Activated T-helper 2 cell treated with anti-CD3 and anti-CD28 coated beads, Interferon-gamma antibody, Interleukin-2, Interleukin-4, amounts not matched to agents 10 μg/mL and 5 μg/mL and 100 μg/mL, durations not matched to agents 14 hours and 24 hours and 36 hours (primary cell): ENCODE data around the gene EGR4. TPM values are rescaled to one million over a fixed set of nuclear protein-coding genes. Genes with fewer than 3 reads are reported as not detected.
"Not testable (repeated sequence)": the region's sequence is repeated elsewhere in the genome, so short reads cannot be mapped to it uniquely, and the experiment has no call there.

ENCODE experiments used
- DNase-seq: peaks from one replicate; pipeline ENCODE4 v3.0.0; 2021; ENCODE audit warnings: low spot score
- H3K27ac Mint-ChIP-seq: one replicate; pipeline ENCODE4 v1.8.0; 2021; ENCODE audit warnings: mixed read lengths
- H3K27me3 Mint-ChIP-seq: one replicate; pipeline ENCODE4 v1.8.0; 2021; ENCODE audit warnings: low read depth, mixed read lengths
- H3K36me3 Mint-ChIP-seq: one replicate; pipeline ENCODE4 v1.8.0; 2021; ENCODE audit warnings: low read depth, mixed read lengths
- H3K4me1 Mint-ChIP-seq: one replicate; pipeline ENCODE4 v1.8.0; 2021; ENCODE audit warnings: low read depth, mixed read lengths
- H3K4me3 Mint-ChIP-seq: one replicate; pipeline ENCODE4 v1.8.0; 2021; ENCODE audit warnings: low read depth, mild to moderate bottlenecking, moderate library complexity, mixed read lengths
- H3K9me3 Mint-ChIP-seq: one replicate; pipeline ENCODE4 v1.8.0; 2021; ENCODE audit warnings: mixed read lengths
- intact Hi-C: fragments of 100-400 bp; cut with micrococcal nuclease; formaldehyde crosslinking; loops from one replicate; pipeline ENCODE4 v1.15.1; 2023
- total RNA-seq: library from RNA; stranded (reverse); gene quantifications from 2 replicates; pipeline ENCODE4 v1.2.3, GENCODE V29; 2022

EGR4 gene
- total RNA-seq, 1 donor from 2014 or later = 0.46 TPM

- no peaks in the 10 kb centered on the region for H3K27me3 Mint-ChIP-seq
- peaks cover 11% of the 10 kb centered on the region for H3K4me1 Mint-ChIP-seq
- no peak overlapping the region for H3K27ac Mint-ChIP-seq
- H3K4me3 Mint-ChIP-seq = no peak overlapping the region
- no peaks in the 10 kb centered on the region for H3K9me3 Mint-ChIP-seq
- DNase-seq = no peak
- H3K36me3 Mint-ChIP-seq = peaks cover 20% of the 10 kb centered on the region
- intact Hi-C loops = no loop called here
Observed at GRCh38 chr2:73266061-73266901, 27.1 kb downstream of the EGR4 start.

DNA sequence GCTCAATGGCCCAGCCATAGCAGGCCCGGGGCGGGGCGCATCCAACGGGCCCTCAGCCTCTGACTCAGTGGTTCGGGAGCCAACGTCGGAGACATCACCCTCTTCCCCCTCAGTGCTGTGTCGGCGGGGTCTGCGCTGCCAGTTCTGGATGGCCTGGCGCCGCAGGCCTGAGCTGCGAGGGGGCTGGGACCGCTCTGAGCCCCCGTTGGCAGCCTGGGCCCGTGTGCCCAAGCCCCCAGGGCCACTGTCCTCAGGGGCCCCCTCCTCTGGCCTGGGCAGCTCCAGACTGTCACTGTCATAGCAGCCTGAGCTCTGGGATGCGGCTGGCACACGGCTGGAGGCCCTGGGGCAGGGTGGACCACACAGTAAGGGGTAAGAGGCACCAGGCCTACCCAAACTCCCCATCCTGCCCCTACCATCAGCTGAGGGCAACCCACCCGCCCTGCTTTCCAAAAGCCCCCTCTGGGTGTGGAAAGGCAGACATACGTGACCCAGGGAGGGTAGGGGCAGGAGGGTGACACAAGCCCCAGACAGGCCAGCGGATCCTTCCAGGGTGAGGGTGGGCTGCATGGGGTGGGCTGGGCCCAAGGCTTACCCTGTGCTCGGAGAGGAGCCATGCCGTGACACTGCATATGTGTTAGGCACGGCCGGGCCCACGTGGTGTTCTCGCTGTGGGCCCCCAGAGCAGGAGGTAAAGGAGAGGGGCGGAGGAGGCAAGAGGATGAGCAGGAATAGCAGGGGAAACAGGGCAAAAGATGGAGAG, 27.9 kb downstream of the EGR4 start:
- H3K9me3 Mint-ChIP-seq = no peaks in the 10 kb centered on the region
- peaks cover 11% of the 10 kb centered on the region for H3K4me1 Mint-ChIP-seq
- no peak overlapping the region for H3K27ac Mint-ChIP-seq
- peaks cover 21% of the 10 kb centered on the region for H3K36me3 Mint-ChIP-seq
- H3K4me3 Mint-ChIP-seq = no peak overlapping the region
- no peak for DNase-seq
- intact Hi-C loops = no loop called here
- H3K27me3 Mint-ChIP-seq = no peaks in the 10 kb centered on the region

DNA sequence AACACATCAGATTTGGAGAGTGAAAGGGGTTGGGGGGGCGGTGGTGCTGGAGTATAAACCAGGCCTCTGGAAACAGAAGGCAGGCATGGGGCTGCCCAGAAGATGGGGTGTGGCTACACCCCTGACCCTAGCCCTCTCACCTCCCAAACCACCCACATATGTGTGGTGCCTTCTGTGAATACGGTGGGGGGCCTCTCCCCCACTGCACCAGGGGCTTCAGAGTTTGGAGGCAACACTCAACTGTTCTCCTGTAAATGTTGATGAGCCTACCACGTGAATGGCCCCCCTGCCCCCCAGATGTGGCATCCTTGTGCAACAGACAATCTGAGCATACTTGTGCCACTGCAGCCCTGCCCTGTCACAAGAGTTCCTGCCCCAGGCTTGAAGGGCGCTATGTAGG, 28.6 kb downstream of the EGR4 start:
- intact Hi-C loops = no loop called here
- DNase-seq = no peak
- peaks cover 21% of the 10 kb centered on the region for H3K36me3 Mint-ChIP-seq
- H3K4me1 Mint-ChIP-seq = peaks cover 8% of the 10 kb centered on the region
- no peak overlapping the region for H3K4me3 Mint-ChIP-seq
- no peak overlapping the region for H3K27ac Mint-ChIP-seq
- no peaks in the 10 kb centered on the region for H3K27me3 Mint-ChIP-seq
- no peaks in the 10 kb centered on the region for H3K9me3 Mint-ChIP-seq

- intact Hi-C loops = no loop called here
- Mint-ChIP-seq H3K27me3 (no peaks in the 10 kb centered on the region), H3K36me3 (peaks cover 26% of the 10 kb centered on the region), H3K4me3 (no peak overlapping the region), H3K27ac (no peak overlapping the region), H3K9me3 (no peaks in the 10 kb centered on the region), H3K4me1 (peaks cover 6% of the 10 kb centered on the region)
- DNase-seq = no peak
Observed at GRCh38 chr2:73264332-73264606, 29.1 kb downstream of the EGR4 start.

- no peak for DNase-seq
- H3K36me3 Mint-ChIP-seq = peaks cover 27% of the 10 kb centered on the region
- no peak overlapping the region for H3K27ac Mint-ChIP-seq
- H3K9me3 Mint-ChIP-seq = no peaks in the 10 kb centered on the region
- peaks cover 6% of the 10 kb centered on the region for H3K4me1 Mint-ChIP-seq
- no peak overlapping the region for H3K4me3 Mint-ChIP-seq
- intact Hi-C loops = no loop called here
- no peaks in the 10 kb centered on the region for H3K27me3 Mint-ChIP-seq
Observed at GRCh38 chr2:73263540-73264331, 29.6 kb downstream of the EGR4 start.

DNA sequence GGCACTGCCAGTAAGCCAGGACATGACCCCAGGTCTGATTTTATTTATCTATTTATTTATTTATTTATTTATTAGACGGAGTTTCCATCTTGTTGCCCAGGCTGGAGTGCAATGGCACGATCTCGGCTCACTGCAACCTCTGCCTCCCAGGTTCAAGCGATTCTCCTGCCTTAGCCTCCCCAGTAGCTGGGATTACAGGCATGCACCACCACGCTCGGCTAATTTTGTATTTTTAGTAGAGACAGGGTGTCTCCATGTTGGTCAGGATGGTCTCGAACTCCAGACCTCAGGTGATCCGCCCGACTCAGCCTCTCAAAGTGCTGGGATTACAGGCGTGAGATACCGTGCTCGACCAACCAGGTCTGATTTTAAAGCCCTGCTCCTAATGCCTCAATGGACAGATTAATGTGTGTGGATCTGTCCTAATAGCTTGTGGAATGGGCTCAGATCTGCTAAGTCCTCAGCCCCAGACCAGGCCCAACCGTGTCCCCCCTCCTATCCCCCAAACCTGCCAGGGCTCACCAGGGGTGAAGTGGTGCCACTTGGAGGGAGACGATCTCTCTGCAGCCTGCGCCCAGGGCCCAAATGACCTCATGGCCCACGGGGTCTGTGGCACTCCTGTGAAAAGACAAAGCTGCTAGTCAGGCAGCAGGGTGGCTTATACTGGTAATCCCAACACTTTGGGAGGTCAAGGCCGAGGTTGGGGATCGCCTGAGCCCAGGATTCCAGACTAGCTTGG, 30.5 kb downstream of the EGR4 start:
- H3K4me3 Mint-ChIP-seq, H3K27ac Mint-ChIP-seq, H3K4me1 Mint-ChIP-seq, H3K9me3 Mint-ChIP-seq, intact Hi-C loops, H3K27me3 Mint-ChIP-seq, DNase-seq: not testable (repeated sequence)
- H3K36me3 Mint-ChIP-seq = peaks cover 23% of the 10 kb centered on the region

DNA sequence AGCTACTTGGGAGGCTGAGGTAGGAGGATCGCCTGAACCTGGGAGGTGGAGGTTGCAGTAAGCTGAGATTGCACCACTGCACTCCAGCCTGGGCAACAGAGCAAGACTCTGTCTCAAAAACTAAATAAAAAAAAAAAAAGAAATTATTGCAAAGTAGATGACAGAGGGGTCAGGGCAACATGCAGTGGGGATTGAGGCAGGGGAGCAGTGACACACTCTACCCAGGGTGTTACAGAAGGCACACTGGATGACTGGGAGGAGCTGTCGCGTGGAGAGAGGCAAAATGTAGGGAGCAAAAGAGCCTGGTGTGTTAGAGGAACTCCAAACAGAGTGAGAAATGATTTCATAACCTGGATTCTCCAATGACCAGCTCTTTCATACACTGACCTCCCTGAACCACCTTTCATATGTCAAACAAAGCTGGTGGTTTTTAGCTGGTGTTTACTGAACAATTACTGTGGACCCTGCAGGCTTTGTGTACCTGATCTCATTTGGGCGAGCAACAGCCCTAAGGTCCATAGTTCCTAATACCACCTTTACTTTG, 31.2 kb downstream of the EGR4 start:
- H3K27ac Mint-ChIP-seq = no peak overlapping the region
- H3K4me3 Mint-ChIP-seq = no peak overlapping the region
- H3K27me3 Mint-ChIP-seq = no peaks in the 10 kb centered on the region
- no peaks in the 10 kb centered on the region for H3K9me3 Mint-ChIP-seq
- H3K36me3 Mint-ChIP-seq = peaks cover 21% of the 10 kb centered on the region
- no peak for DNase-seq
- no peaks in the 10 kb centered on the region for H3K4me1 Mint-ChIP-seq
- intact Hi-C loops = no loop called here

DNA sequence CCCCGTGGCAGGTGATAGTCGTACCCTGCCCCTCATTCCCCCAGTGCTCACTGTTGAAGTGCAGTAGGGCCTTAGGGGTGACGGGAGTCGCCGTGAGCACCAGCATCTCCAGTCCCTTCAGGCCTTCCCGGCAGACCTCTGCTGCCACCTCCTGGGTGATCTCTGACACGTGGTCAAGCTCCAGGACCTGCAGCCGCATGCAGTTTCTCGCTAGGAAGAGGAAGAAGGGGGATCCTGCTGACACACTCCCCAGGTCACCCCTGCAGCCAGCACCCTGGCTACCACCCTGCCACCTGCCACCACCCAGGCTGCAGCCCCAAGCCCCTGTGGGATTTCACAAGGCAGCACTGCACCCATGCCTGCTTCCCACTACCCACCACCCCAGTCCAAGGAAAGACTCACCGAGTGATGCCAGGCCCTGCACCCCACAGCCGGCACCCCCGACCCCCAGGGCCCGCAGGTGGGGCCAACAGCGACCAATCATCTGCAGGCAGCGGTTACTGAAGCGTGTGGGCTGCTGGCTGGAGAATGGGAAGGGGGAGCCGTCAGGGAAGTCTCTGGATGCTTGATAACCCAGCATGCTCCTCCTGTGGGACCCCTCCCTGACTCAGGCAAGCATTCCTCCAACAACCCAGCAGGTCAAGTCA, 32.9 kb downstream of the EGR4 start:
- H3K27me3 Mint-ChIP-seq = no peaks in the 10 kb centered on the region
- DNase-seq = no peak
- intact Hi-C loops = no loop called here

DNA sequence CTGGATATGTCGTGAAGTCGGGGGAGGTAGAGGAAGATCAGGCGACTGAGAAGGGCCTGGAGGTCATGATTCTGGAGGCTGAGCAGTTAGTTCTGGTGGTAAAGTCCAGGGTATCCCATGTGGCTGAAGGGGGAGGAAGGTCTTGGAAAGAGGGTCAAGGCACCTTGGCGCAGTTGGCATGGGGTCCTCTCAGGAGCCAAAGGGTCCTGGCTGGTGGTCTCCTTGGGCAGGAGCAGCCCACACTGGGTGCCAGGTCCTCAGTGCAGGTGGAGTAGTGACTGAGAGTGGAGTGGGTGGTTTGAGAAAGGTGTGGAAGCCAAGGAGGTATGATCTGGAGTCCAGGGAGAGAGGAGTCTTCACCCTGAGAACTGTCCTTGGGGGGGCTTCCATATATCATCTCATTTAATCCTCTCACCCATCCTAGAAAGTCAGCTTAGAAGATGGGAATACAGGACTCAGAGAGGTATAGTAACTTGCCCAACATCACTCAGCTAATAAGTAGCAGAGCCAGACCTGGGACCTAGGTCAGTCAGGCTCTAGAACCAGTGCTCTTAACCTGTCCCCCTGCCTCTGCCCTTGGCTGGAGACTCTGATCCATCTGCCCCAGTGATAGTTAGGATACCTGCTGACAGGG, 33.5 kb downstream of the EGR4 start:
- H3K4me3 Mint-ChIP-seq = no peak overlapping the region
- H3K4me1 Mint-ChIP-seq = no peaks in the 10 kb centered on the region
- intact Hi-C loops = no loop called here
- no peaks in the 10 kb centered on the region for H3K27me3 Mint-ChIP-seq
- H3K27ac Mint-ChIP-seq = no peak overlapping the region
- peaks cover 26% of the 10 kb centered on the region for H3K36me3 Mint-ChIP-seq
- no peaks in the 10 kb centered on the region for H3K9me3 Mint-ChIP-seq
- DNase-seq = no peak

More for the DNA sequence above, 32.9 kb downstream of the EGR4 start:
- Mint-ChIP-seq H3K4me3 (no peak overlapping the region), H3K4me1 (no peaks in the 10 kb centered on the region), H3K27ac (no peak overlapping the region), H3K9me3 (no peaks in the 10 kb centered on the region), H3K36me3 (peaks cover 21% of the 10 kb centered on the region)

DNA sequence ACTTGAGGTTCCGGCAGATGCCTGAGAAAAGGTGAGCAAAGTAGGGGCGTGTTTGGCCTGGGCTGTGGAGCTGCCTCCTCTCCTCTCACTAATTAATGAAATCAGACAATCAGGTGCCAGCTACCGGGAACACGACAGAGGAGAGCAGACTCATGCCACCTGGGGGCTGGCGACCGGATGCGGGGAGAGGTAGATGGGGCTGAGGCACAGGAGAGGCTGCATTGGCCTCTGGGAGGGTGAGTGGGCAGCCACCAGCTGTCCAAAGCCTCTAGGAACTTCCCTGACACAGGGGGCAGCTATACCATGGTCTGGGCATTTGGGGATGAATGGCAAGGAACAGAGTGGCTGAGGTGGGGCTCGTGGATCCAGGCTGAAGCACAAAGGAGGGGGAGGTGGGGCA, 34.1 kb downstream of the EGR4 start:
- H3K27me3 Mint-ChIP-seq = no peaks in the 10 kb centered on the region
- H3K4me3 Mint-ChIP-seq = no peak overlapping the region

DNA sequence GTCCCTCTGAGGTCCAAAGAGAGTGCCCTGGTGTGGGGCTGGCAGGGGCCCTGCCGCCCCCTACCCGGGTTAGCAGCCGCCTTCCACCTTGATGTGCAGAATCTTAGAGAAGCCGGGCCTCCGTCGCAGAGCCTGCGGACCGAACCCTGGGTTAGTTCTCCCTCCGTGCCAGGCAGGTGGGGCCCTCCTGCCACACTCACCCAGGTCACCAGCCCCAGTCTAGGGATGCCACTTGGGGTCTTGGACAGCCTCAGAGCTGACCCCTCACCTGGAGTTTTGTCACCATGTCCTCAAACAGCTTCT, 34.5 kb downstream of the EGR4 start:
- no peaks in the 10 kb centered on the region for H3K27me3 Mint-ChIP-seq
- no peak overlapping the region for H3K27ac Mint-ChIP-seq
- H3K4me3 Mint-ChIP-seq = no peak overlapping the region
- intact Hi-C loops = no loop called here
- H3K36me3 Mint-ChIP-seq = peaks cover 22% of the 10 kb centered on the region
- no peaks in the 10 kb centered on the region for H3K9me3 Mint-ChIP-seq
- no peak for DNase-seq
- no peaks in the 10 kb centered on the region for H3K4me1 Mint-ChIP-seq

More for the DNA sequence above, 34.1 kb downstream of the EGR4 start:
- Mint-ChIP-seq H3K27ac (no peak overlapping the region), H3K4me1 (no peaks in the 10 kb centered on the region), H3K9me3 (no peaks in the 10 kb centered on the region), H3K36me3 (peaks cover 24% of the 10 kb centered on the region)
- DNase-seq = no peak
- intact Hi-C loops = no loop called here
